NCI-H524 treated with DMSO at 0.1 percent for 48 hours (cell line): ENCODE results near the gene MED13.
"Not testable (repeated sequence)": the region's sequence is repeated elsewhere in the genome, so short reads cannot be mapped to it uniquely, and the experiment has no call there.

Source experiments
- DNase-seq: peaks from one replicate; lab custom pipeline; 2025; lab: John Stamatoyannopoulos, UW

Gene MED13

DNA sequence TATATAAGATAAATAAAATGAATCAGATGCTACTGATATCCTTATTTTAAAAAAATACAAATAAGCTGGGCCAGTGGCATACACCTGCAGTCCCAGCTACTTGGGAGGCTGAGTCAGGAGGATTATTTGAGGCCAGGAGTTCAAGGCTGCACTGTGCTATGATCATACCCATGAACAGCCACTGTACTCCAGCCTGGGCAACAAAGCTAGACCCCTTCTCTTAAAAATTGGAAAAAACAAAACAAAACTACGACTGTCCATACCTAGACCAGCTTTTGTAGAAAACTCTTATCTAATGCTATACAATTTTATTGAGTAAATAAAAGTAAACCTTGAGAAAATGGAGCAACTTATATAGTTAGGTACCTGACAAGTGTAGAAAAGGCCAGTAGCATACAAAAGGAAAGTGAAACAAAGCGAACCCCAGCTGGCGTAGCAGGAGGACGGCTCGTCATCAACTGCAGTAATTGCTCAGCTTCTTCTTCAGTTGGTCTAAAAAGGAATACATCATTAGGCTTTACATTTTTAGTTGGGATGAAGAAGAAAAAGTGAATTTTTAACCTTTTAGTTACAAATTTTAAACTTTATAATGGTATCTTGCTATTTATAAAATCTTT, 160.9 kb downstream of the MED13 start:
- DNase-seq, result no peak

DNA sequence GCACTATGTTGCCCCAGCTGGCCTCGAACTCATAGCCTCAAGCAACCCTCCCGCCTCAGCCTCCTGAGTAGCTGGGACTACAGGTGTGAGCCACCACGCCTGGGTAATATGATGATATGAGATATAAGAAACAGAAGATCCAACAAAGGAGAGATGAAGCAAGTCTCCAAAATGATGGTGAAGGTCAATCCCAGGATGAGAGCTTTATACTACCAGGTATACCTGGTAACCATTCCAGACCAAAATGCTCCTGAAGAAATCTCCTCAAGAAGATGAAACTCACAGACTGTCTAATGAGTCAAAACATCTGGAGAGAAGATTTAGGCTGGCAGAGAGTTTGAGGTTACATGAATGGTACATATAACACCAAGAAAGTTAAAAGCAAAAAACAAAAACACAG, 161.8 kb downstream of the MED13 start:
- no peak for DNase-seq

DNA sequence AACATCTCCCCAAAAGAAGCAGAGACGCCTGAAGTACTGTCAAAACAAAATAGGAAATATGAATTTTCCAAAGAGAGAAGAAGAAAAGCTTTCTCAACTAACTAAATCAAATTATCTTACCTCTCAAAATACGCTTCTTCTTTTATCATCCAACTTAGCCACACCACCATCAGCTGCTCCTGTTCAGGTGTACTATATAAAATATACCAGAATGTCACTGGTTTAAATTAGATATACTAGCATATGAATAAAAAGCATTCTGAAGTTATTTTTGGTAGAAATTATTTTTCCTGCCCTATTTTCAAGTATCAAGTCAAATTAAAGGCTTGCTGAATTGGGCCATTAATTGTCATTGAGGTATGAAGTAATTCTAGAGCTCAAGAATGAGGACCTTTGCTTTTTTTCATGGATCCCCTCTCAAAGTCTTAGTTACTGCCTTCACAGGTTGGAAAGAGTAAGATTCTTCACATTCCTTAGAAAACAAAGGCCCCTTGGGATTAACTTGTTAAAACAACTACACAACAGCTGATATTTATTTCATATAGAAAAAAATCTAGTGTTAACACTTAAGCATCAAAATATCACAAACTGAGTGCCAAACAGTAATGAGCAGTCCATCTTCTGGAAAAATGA, 167.4 kb downstream of the MED13 start:
- DNase-seq, result no peak

DNA sequence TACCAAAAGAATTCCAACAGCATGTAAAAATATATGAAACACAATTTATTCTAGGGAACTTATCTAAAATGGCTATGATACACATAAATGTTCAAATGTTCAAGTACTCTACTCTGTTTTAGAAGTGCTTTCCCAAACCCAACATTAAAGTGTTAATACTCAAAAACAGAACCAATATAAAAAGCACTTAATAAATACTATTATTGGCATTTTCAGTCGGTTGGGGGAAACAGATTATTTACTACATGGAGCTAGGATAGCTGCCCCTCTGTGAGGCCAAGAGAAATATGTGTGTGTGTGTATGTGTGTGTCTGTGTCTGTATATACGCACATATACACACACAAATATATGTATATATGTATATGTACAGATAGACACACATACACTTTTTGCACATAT, 169.7 kb downstream of the MED13 start:
- no peak for DNase-seq

DNA sequence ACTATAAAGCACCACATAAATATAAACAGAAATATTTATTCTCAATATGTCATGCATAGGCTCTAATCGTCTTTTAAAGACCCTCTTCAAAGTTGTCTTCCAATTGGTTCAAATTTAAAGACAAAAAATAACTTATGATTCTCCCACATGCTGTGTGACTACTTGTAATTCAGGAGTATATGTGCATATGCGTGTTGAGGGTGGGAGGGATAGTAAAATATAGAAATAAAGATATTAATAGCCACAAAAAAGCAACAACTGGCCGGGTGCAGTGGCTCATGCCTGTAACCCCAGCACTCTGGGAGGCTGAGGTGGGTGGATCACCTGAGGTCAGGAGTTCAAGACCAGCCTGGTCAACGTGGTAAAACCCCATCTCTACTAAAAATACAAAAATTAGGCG, 170.8 kb downstream of the MED13 start:
- DNase-seq, result not testable (repeated sequence)
